HL-60 (cell line): ENCODE measurements around the gene UNKL.
"Not testable (repeated sequence)": the region's sequence is repeated elsewhere in the genome, so short reads cannot be mapped to it uniquely, and the experiment has no call there.

Experiments used
- DNase-seq, 2 experiments: peaks; one replicate each; pipeline ENCODE4 v3.0.0-alpha.2; 2010 to 2020; ENCODE audit warnings: low read depth in 1 of 2, low spot score in 1 of 2
- H3K27ac ChIP-seq: fragments of 250-450 bp; sonication (Bioruptor Pico); replicated peaks from 2 replicates; pipeline ENCODE4 v1.5.1; 2020; ENCODE audit warnings: mild to moderate bottlenecking, moderate library complexity
- H3K27me3 ChIP-seq: fragments of 250-450 bp; sonication (Bioruptor Pico); 2 replicates; pipeline ENCODE4 v1.5.1; 2021; ENCODE audit warnings: mild to moderate bottlenecking, moderate library complexity; ENCODE audit not compliant: insufficient read depth, poor library complexity, severe bottlenecking
- H3K4me3 ChIP-seq: replicated peaks from 2 replicates; pipeline ENCODE4 v1.5.1; 2011; ENCODE audit warnings: mild to moderate bottlenecking, control low read depth, low read length; ENCODE audit not compliant: insufficient read depth
- GABPA ChIP-seq: IDR thresholded peaks from 2 replicates; pipeline ENCODE4 v1.6.1; 2012; ENCODE audit warnings: low read depth
- POLR2AphosphoS5 ChIP-seq: IDR thresholded peaks from 2 replicates; pipeline ENCODE4 v1.6.1; 2012; ENCODE audit warnings: low read depth
- SPI1 ChIP-seq: IDR thresholded peaks from 2 replicates; pipeline ENCODE4 v1.6.1; 2012; ENCODE audit warnings: low read depth, mild to moderate bottlenecking, borderline replicate concordance
- TF ChIP-seq, protein P1 (sequence below): IDR thresholded peaks from 2 replicates; pipeline ENCODE4 v1.6.1; 2012; ENCODE audit warnings: low read depth; ENCODE audit not compliant: insufficient replicate concordance
- TF ChIP-seq, protein P2 (sequence below): IDR thresholded peaks from one replicate; pipeline ENCODE4 v1.5.1; 2011; ENCODE audit warnings: low read length, control low read depth, inconsistent platforms; ENCODE audit not compliant: insufficient read depth

UNKL gene

DNA sequence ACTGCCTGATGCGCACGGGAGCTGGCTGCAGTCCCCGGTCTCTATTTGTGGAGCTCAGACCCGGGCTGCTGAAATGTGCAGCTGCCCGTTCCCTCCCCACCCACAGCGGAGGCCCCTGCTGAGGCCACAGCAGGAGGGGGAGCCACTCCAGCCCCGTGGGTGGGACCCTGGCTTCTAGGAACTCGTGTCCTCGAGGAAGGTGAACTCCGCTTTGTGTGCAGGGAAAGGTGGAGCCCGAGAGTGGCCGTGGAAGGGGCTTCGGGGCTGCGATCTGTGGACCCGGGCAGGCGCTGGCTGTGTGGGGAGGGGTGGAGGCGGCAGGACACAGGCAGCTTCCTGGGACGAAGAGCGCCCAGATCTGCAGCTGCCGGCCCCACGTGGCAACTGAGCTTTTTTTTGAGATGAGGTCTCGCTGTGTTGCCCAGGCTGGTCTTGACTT lies 26.9 kb upstream of the UNKL start:
- H3K27ac ChIP-seq: no peak overlapping the region
- TF ChIP-seq, protein P1, sequence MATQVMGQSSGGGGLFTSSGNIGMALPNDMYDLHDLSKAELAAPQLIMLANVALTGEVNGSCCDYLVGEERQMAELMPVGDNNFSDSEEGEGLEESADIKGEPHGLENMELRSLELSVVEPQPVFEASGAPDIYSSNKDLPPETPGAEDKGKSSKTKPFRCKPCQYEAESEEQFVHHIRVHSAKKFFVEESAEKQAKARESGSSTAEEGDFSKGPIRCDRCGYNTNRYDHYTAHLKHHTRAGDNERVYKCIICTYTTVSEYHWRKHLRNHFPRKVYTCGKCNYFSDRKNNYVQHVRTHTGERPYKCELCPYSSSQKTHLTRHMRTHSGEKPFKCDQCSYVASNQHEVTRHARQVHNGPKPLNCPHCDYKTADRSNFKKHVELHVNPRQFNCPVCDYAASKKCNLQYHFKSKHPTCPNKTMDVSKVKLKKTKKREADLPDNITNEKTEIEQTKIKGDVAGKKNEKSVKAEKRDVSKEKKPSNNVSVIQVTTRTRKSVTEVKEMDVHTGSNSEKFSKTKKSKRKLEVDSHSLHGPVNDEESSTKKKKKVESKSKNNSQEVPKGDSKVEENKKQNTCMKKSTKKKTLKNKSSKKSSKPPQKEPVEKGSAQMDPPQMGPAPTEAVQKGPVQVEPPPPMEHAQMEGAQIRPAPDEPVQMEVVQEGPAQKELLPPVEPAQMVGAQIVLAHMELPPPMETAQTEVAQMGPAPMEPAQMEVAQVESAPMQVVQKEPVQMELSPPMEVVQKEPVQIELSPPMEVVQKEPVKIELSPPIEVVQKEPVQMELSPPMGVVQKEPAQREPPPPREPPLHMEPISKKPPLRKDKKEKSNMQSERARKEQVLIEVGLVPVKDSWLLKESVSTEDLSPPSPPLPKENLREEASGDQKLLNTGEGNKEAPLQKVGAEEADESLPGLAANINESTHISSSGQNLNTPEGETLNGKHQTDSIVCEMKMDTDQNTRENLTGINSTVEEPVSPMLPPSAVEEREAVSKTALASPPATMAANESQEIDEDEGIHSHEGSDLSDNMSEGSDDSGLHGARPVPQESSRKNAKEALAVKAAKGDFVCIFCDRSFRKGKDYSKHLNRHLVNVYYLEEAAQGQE: no peak
- TF ChIP-seq SPI1 (no peak), POLR2AphosphoS5 (no peak), GABPA (no peak)
- TF ChIP-seq, protein P2, sequence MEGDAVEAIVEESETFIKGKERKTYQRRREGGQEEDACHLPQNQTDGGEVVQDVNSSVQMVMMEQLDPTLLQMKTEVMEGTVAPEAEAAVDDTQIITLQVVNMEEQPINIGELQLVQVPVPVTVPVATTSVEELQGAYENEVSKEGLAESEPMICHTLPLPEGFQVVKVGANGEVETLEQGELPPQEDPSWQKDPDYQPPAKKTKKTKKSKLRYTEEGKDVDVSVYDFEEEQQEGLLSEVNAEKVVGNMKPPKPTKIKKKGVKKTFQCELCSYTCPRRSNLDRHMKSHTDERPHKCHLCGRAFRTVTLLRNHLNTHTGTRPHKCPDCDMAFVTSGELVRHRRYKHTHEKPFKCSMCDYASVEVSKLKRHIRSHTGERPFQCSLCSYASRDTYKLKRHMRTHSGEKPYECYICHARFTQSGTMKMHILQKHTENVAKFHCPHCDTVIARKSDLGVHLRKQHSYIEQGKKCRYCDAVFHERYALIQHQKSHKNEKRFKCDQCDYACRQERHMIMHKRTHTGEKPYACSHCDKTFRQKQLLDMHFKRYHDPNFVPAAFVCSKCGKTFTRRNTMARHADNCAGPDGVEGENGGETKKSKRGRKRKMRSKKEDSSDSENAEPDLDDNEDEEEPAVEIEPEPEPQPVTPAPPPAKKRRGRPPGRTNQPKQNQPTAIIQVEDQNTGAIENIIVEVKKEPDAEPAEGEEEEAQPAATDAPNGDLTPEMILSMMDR: no peak
- H3K4me3 ChIP-seq: no peak overlapping the region
- DNase-seq: no peak
- no peaks in the 10 kb centered on the region for H3K27me3 ChIP-seq

DNA sequence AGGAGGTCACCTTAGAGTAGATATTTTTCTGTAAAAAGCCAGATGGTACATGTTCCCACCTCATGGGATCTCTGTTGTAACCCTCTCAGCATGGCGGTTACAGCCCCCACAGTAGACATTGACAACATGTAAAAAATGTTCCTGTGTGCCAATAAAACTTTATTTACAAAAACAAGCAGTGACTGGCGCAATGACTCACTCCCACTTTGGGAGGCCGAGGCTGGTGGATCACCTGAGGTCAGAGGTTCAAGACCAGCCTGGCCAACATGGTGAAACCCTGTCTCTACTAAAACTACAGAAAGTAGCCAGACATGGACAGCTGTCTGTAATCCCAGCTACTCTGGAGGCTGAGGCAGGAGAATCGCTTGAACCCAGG lies 25.2 kb upstream of the UNKL start:
- not testable (repeated sequence) for H3K27ac ChIP-seq, H3K4me3 ChIP-seq, DNase-seq, H3K27me3 ChIP-seq

DNA sequence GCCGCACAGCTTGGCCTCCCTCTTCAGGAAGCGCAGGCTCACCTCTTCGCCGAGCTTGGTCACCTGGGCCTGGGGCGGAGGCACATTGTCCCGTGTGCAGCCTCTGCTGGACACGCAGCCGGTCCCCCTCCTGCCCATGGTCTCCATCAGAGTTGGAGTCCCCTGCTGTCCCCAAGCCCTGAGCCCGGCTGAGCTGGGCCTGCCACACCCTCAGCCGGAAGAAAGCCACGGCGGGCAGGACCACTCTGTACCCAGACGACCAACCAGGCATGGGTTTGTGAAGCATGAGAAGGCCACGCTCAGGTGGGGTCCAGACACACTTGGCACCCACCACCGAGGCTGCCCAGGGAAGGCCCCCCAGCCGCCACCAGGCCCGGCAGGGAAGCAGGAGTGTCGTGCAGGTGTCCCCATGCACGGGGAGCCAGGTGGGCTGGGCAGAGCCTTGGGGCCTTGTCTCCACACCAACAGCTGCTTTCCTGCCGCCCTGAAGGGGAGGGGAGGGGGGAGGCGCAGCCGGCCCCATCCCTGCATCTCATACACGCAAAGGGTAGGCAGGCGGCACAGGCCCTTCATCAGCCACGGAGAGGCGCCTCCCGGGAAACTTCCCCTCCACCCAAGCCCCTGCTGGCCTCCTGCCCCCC lies 24.7 kb upstream of the UNKL start:
- Histone ChIP-seq H3K4me3 (no peak overlapping the region), H3K27me3 (no peaks in the 10 kb centered on the region), H3K27ac (no peak overlapping the region)
- DNase-seq: no peak
- TF ChIP-seq POLR2AphosphoS5 (no peak), SPI1 (no peak)
- TF ChIP-seq, protein P1: no peak
- TF ChIP-seq, protein P2: no peak

DNA sequence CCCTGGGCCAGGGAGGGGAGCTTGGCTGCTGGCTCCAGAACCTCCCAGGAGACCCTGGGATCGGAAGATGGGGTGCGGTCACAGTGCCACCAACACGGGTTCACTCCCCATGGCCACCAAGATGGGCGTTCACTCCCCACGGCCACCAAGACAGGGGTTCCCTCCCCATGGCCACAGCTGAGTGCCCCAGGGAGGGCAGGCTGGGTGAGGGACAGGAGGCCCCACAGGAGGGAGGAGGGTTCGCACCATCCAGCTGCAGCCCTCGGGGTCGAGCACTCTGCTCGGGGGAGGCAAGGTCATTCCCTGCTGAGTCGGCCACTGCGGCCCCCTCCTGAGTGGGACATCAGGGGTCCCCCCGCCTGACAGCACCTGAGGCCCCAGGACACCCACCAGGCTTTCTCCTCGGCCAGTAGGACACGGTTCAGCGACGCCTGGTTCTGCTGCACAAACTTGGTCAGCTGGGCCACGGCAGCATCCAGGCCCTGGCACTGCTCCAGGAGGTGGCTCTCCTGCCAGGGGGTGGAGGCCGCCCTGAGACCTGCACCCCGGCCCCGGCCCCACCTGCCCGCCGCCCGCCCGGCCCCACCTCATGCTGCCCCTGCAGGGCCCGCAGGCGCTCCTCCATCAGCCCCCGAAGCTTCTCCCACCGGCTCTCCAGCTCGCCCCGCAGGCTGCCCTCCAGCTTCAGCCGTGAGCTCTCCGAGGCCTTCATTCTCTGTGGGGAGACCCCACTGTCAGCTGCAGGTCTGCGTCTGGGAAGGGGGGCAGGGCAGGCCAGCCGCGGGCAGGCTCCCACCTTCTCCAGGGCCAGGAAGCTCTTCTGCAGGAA lies 23.9 kb upstream of the UNKL start:
- TF ChIP-seq, protein P2: no peak
- TF ChIP-seq GABPA (no peak), SPI1 (no peak), POLR2AphosphoS5 (no peak)
- TF ChIP-seq, protein P1: no peak
- Histone ChIP-seq H3K27me3 (no peaks in the 10 kb centered on the region), H3K4me3 (no peak overlapping the region), H3K27ac (no peak overlapping the region)
- no peak for DNase-seq
